ENCODE data around the gene PRDM16. TPM values are rescaled to one million over a fixed set of nuclear protein-coding genes. Genes with fewer than 3 reads are reported as not detected.

PRDM16 gene
- total RNA-seq, 2 donors from 2014 or later = 0.79 to 6.1 TPM

DNA sequence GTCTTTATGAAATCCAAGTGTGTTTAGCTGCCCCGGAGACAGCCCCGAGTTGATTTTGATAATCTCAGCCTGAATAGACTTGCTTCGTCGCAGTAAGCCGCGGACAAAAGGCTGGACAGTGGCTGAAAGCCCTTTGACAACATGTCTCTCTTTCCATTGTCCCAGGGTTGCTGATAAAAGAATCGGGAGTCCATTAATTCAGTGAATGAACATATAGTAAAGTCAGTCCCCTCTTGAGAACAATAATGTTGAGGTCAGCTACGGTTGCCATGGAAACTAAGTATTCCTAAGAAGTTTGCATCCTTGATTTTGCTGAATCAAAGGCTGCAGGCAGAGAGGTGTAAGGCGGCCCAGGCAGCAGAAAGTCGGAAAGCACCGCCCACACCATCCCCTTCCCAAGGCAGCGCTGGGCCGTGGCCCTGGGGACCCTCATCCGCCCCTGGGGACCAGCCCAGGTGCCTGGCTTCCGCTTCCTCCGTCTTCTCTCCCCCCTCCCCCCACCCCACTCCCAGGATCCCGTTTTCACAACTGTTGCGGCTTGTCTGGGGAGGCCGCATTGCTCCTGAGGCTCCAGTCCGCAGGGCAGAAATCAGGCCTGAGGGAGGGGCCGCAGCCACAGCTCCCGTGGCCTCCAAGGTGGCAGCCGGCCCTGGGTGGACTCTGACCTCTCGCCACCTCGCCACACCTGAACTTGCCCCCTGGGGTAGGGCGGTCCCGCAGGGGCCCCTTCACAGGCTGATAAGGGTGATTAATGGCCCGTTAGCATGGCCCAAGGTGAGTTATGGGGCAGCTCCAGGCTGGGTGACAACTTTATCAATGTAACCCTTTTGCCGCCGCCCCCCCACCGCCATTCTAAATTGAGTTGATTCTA, 180.9 kb downstream of the PRDM16 start:
- intact Hi-C loops (cut with DNase I) = no loop called here
- H3K27me3 ChIP-seq = no peaks in the 10 kb centered on the region
- no peak overlapping the region for H3K9ac ChIP-seq (ENCODE audit: low read depth in 2 of 2, low read length in 2 of 2)
- no peaks in the 10 kb centered on the region for H3K9me3 ChIP-seq
- no peaks in the 10 kb centered on the region for H3K36me3 ChIP-seq
- no peak overlapping the region for H3K27ac ChIP-seq
- TF ChIP-seq, protein P1, sequence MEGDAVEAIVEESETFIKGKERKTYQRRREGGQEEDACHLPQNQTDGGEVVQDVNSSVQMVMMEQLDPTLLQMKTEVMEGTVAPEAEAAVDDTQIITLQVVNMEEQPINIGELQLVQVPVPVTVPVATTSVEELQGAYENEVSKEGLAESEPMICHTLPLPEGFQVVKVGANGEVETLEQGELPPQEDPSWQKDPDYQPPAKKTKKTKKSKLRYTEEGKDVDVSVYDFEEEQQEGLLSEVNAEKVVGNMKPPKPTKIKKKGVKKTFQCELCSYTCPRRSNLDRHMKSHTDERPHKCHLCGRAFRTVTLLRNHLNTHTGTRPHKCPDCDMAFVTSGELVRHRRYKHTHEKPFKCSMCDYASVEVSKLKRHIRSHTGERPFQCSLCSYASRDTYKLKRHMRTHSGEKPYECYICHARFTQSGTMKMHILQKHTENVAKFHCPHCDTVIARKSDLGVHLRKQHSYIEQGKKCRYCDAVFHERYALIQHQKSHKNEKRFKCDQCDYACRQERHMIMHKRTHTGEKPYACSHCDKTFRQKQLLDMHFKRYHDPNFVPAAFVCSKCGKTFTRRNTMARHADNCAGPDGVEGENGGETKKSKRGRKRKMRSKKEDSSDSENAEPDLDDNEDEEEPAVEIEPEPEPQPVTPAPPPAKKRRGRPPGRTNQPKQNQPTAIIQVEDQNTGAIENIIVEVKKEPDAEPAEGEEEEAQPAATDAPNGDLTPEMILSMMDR (IDR thresholded peaks at IDR 0.05) = no peak
- DNase-seq = no peak
- no peaks in the 10 kb centered on the region for H3K4me1 ChIP-seq
- no peak overlapping the region for H3K4me3 ChIP-seq

DNA sequence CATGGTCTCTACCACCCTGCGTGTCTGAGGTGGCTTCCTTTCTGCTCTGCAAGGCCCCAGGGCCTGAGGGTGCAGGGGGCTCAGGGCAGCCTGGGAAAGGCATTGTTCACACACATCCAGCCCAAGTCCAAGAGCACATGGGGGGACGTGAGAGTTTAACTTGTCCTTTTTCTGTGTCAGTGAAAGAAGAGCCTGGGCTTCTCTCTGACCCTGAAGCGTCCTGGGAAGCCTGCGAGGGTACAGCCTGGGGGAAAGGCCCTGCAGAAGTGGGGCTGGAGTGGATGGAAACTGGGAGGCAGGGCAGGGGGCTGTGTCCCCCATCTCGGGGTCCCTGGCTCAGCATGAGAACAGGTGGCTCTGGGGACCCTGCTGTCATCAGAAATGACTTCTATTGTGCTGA, 181.6 kb downstream of the PRDM16 start:
- Histone ChIP-seq H3K4me1 (no peaks in the 10 kb centered on the region), H3K9me3 (no peaks in the 10 kb centered on the region), H3K9ac (ENCODE audit: low read depth in 2 of 2, low read length in 2 of 2) (no peak overlapping the region), H3K27ac (no peak overlapping the region), H3K36me3 (no peaks in the 10 kb centered on the region), H3K4me3 (no peak overlapping the region), H3K27me3 (no peaks in the 10 kb centered on the region)
- intact Hi-C loops (cut with DNase I) = no loop called here
- no peak for DNase-seq
- TF ChIP-seq, protein P1 (IDR thresholded peaks at IDR 0.05) = no peak

DNA sequence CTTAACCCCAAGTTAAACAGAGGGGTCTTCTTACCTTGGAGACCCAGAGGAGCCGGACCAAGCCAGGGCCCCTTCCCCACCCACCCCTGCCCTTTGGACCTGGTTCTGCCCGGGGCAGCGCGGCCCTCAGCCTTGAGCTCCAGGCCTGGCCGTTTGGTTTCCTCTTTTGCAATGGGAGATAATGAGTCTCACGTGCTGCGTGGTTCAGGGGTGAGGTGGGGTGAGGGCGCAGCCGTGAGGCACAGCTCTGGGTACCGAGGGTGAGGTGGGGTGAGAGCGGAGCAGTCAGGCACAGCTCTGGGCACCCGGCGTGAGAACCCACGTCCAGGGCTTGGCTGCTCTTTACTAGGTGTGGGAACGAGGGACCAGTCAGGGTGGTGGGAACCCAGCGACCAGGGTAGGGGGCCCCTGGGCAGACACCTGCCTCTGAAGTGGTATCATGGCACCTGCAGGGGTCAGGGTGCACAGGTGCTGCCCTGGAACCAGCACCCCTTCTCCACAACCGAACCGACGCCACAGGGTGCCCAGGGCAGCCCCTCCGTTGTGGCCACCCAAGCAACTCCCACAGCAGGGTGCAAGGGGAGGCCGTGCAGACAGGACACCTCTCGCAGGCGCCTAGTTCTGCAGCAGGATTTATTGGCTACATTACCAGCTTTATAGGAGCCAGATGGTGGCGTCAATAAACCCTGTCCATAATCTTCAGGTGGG, 182.2 kb downstream of the PRDM16 start:
- Histone ChIP-seq H3K4me3 (no peak overlapping the region), H3K27ac (no peak overlapping the region), H3K36me3 (no peaks in the 10 kb centered on the region), H3K9ac (ENCODE audit: low read depth in 2 of 2, low read length in 2 of 2) (no peak overlapping the region), H3K9me3 (no peaks in the 10 kb centered on the region), H3K4me1 (no peaks in the 10 kb centered on the region), H3K27me3 (no peaks in the 10 kb centered on the region)
- TF ChIP-seq, protein P1 (IDR thresholded peaks at IDR 0.05) = no peak
- intact Hi-C loops (cut with DNase I) = no loop called here
- DNase-seq = no peak

DNA sequence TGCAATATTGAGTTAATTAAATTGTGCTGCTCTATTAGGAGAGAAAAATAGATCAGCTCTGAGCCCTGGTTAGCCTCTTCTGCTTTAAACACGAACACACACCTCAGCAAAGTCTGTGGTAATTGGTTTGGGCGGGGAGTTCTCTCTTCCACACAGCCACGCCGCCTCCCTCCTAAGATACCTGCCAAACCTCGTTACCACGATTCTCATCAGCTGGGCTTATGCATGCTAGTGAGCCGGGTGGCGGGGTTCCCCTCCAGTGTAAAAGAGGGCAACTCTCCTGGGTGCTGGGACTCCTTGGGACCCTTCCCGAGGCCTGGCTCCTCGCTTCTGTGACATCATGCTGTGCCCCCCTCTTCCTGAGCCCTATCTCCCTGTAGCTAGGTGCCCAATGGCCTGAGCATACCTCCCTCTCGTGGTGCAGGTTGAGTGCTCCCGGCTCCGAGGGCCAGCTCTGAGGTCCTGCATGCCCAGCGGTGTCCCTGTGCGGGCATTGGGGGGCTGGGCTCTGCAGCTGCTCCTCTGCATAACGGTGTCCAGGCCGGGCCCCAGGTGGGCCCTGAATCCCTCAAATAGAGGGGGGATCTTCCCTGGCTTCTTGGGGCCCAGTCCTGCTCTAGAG, 182.9 kb downstream of the PRDM16 start:
- no peaks in the 10 kb centered on the region for H3K27me3 ChIP-seq
- H3K9me3 ChIP-seq = no peaks in the 10 kb centered on the region
- no peaks in the 10 kb centered on the region for H3K36me3 ChIP-seq
- TF ChIP-seq, protein P1 (IDR thresholded peaks at IDR 0.05) = no peak
- no peaks in the 10 kb centered on the region for H3K4me1 ChIP-seq
- intact Hi-C loops (cut with DNase I) = no loop called here
- H3K9ac ChIP-seq (ENCODE audit: low read depth in 2 of 2, low read length in 2 of 2) = no peak overlapping the region
- H3K27ac ChIP-seq = no peak overlapping the region
- DNase-seq = no peak
- H3K4me3 ChIP-seq = no peak overlapping the region

DNA sequence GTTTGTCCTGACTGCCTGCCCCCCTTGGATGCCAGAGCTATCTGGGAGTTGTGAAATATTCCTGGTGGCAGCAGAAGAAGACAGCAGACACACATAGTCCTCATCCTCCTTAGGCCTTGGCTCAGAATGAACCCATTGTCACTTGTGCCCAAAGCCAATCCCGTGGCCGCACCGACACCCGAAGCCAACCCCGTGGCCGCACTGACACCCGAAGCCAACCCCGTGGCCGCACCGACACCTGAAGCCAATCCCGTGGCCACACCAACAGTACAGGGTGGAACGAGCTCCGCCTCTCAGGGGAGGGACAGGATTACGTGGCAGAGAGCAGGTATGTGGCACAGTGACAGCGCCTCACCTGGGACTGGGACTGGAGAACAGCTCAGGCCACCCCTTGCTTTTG, 186.7 kb downstream of the PRDM16 start:
- Histone ChIP-seq H3K9ac (ENCODE audit: low read depth in 2 of 2, low read length in 2 of 2) (no peak overlapping the region), H3K27me3 (no peaks in the 10 kb centered on the region), H3K36me3 (no peaks in the 10 kb centered on the region), H3K4me1 (no peaks in the 10 kb centered on the region), H3K27ac (no peak overlapping the region), H3K4me3 (no peak overlapping the region), H3K9me3 (no peaks in the 10 kb centered on the region)
- DNase-seq = no peak
- intact Hi-C loops (cut with DNase I) = no loop called here
- TF ChIP-seq, protein P1 (IDR thresholded peaks at IDR 0.05) = no peak

Measured in colonic mucosa (tissue), 4 donors.